HG03457 (cell line): ENCODE results near the gene FBN1.

Source experiments
- ATAC-seq: cut with Tn5 transposase; IDR thresholded peaks from one replicate; pipeline ENCODE4 v1.9.1; 2021; ENCODE audit warnings: moderate number of reproducible peaks; ENCODE audit not compliant: unreplicated experiment

FBN1 gene

DNA sequence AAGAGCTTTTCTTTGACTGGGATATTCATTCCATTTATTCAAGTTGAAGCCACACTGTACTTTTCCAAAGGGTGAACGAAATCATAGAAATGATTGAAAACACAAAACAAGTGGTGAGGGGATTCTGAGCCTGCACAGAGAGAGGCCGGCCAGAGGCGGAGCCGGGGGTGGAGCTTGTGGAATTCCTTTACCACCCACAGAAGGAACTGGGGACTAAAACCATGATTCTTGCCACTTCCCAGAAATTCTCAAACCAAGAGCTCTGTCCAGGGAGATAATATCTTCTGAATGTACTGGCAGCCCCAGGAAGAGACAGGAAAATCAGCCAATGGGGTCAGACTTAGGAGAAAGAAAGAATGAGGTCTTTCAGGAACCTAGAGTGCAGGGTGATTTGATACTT is 20.8 kb downstream of the FBN1 start:
- no peak for ATAC-seq

DNA sequence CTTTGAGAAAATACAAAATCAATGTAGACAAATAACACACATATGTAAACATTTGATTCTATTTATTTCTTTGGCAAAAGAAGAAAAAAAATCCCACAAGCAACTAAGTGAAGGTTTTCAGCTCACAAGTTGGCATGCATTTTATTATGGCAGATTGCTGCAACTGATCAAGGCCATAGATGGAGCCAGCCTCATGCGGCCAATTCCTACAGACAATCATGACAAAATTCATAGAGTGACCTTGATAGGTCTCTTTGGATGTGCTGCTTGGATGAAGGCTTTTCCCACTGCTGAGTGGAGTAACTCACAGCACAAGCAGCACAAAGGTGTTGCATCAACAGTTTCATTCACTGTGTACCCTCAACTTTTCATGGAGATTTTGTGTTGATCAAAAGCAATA is 22.1 kb downstream of the FBN1 start:
- ATAC-seq = no peak

DNA sequence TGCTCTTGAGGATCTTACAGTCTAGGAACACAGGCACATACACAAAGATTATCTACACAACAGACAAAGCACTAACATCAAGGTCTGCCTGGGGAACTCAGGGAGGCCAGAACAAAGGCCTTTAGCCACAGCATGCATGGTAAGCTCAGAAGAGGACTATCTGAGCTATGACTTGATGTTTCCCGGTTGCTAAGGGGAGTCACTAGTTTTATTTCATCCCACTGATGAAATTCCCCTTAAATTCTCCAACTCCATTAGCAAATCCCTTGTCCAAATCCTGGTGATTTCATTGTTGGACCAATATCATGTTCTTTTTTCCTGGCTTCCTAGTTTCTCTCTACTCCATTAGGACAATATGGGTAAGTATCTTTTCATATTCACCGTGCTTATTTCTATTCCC is 23.3 kb downstream of the FBN1 start:
- no peak for ATAC-seq

DNA sequence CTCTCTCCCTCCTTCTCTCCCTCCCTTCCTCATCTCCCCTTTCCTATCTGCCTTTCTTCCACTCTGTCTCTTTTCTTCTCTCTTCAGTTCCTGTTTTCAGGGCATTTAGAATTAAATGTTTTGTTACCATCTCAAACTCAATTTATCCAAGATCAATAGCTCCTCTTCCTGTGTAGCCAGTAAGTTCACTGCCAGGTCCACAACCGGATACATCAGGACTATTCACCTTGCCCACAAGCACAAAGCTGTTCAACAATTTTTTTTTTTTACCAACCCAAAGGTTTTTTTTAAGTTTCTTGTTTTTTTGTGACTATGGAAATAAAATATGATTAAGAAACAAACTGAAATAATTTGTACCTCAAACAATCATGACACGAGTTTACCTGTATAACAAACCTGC is 26.1 kb downstream of the FBN1 start:
- no peak for ATAC-seq

DNA sequence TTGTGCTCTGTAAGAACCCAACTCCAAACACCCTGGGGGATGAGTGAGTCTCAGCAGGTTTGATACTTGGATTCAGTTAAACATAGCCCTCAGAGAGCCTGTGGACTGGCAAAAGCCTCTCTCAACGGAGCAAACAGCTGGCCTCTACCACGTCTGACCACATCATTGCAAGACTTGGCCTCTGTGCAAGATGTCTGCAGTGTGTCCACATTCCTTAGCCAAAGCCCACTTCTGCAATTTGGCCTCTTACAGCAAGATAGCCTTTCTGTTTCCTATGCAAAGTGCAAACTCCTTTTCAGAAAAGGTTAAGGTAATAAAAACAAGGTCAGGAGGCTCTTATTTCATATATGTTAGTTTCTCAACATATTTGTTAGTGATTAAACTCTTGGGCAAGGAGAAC is 27.9 kb downstream of the FBN1 start:
- ATAC-seq = no peak

DNA sequence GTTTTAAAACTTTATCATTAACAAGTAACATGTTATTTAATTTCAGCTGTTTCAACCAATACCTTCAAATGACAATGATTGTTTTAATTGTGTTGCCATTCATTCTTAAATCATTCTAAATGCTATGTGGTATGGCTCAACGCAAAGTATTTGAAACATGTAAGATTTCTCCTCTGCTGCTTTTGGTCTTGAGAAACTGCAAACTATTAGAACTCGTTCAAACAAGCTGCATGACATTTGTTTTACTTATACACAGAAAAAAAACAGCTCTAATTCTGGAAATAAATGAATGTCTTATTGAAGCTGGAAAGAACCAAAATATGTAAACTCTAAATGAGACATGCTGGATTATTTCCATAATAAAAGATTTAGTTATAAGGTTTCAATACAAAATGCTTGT is 29.3 kb downstream of the FBN1 start:
- no peak for ATAC-seq

DNA sequence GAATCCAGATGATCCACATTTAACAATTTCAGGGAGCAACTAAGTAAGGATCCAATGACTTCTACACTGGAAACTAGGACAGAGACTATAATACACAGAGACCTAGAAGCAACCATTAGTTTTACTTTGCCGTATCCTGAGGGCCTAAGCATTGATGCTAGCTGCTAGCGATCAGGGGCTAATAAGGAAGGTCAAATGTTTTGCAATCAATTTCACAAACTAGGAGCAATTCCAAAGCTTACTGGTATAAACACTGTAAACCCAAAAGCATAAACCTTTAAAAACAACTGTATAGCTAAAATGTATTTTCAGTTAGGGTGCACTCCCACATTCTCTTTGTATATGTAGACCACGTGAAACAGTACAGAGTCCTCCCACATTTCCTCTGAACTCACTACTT is 31.5 kb downstream of the FBN1 start:
- ATAC-seq = no peak

DNA sequence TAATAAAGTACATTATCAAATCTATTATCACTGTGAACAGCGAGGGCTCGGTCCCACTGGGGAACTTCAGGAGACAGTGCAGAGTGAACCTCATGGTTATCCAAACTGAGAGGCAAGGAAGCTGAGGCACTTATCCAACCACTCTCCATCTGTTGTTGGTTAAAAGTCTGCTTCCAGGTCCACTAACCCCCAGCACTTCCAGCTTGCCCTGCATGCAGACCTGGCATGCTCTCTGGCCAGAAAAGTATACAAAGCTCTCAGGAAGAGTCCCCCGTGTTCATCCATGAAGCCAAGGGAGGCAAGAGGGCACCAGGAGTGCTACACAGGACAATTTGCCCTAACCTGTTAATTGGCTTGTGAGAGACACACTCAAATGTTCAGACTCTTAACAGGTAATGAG is 36.0 kb downstream of the FBN1 start:
- ATAC-seq = no peak

DNA sequence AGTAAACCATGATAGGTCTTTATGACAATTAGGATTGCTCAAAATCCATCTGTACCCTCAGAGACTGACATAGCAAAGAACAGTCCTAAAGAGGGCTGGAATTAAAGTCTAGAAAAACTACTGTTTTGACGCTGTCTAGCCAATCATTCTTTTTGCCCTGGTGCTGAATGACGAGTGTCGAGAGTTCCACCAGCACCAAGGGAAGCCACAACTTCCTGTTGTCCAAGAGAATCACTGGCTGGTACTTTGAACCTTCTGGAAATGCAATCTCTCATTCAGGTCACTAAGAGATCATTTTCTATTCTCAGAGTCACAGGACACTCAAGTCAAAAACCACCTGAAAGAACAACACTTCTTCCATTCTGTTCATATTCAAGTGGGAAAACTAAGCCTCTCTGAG is 37.7 kb downstream of the FBN1 start:
- no peak for ATAC-seq

DNA sequence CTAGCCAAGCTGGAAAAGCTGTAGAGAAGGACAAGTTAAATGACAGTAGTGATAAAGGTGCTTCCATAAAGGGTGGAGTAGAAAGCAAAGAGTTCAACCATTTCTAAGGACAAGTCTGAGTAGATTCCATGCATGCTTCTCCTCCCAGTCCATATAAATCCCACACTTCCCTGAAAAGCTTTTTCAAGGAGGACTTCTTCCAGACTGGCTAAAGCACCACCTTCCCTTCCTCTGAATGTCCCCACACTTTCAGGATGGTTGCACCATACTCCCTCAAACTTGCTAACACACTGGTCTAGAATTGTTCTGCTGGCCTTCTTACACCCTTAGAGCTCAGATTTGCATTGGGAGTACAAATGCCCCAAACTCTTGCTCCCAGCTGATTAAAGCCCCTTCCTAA is 40.9 kb downstream of the FBN1 start:
- no peak for ATAC-seq

DNA sequence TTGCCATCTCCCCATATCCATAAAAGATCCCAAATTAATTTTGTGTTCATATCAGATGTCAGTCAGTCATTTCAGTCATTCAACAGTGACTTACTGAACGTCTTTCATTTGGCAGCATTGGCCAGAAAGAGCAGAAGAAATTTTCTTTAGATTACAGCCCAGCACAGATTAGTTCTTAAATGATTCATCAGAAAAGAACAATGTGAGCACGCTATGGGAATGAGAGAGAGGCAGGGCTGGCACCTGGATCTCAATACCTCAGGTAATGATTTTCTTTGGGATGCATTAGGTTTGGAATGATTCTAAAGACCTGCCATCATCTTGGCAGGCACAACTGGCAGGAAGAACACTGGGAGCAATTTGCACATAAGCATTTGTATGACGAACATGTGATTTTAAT is 41.6 kb downstream of the FBN1 start:
- no peak for ATAC-seq

DNA sequence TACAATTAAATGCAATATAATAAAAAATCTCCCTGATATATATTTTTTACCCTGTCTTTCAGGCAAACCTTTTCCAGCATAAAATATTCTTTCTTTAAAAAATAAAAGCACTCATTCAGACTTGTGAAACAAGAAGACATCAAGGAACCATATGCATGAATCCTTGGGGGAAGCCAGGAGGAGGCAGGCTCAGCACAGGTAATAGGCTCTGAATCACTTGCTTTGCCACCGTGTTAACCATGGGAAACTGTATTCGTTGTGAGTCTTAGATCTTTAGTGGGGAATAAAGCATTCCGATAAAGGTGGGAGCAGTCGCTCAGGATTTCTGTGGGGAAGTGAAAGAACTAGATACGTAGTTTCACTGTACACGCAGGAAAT is 42.4 kb downstream of the FBN1 start:
- no peak for ATAC-seq

DNA sequence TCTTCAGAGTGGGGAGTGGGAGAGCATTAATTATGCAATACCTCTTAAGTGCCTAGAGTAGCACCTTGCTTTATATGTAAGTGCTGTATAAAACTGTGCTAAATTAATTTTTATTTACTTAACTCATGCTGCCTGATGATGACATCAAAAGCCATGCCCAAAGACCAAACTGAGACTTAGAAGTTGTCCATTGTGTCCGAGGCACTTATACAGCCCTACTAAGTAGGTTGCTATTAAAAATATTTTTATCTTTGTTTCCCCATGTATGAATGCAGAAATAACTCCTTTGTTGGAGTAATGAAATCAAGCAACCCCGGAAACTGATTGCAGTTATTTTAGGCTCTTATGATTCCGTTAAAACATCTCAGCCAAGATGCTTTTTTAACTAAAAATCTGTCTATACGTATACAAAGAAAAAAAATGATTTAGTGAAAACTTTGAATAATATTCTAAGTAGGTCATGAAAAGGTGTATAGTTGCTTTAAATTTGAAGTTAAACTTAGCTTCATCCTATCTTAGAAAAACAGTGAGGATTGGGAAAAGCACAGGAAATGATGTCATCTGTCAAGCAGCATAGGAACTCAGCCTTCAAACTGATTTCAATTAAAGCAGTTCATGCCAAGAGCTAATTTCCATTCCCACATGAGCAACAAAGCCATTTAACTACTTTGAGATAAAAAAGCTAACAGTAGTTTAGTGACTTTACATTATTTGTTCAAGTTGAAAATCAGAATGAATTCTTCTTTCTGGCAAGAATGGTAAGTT is 43.0 kb downstream of the FBN1 start:
- no peak for ATAC-seq

DNA sequence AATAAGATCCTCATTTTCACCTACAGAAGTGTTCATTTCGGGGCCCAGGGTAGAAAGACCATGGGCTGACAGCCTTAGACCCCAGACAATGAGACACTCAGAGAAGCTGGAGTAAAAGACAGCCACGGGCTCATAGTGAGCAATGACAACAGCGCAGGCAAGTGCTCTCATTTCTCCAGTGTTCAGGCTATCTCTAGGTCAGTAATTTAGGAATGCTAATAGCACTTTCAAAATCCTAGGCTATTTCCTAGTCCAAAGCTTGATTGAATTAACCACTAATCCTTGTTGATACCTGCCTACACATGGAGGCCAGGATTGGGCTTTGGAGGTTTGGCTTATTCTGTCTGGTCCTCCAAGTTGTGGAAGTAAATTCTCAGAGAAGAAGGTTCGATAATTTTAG is 44.4 kb downstream of the FBN1 start:
- ATAC-seq = no peak

DNA sequence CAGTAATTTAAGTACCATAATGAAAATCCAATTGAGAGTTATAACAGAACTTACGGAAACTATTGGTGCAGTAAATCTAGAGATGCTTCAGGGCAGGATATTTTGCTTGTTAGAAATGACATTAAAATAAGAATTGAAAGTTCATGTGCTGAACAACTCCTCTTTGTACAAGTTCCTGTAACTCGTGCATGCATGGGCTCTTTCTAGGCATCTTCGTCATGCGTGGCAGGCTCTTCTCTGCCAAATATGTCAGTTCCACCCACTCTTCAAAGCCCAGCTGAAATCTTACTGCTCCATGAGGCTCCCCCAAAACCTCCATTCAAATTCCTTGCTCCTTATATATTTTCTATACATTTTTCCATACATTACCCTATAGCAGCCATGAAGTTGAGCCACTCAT is 48.7 kb downstream of the FBN1 start:
- ATAC-seq = no peak

DNA sequence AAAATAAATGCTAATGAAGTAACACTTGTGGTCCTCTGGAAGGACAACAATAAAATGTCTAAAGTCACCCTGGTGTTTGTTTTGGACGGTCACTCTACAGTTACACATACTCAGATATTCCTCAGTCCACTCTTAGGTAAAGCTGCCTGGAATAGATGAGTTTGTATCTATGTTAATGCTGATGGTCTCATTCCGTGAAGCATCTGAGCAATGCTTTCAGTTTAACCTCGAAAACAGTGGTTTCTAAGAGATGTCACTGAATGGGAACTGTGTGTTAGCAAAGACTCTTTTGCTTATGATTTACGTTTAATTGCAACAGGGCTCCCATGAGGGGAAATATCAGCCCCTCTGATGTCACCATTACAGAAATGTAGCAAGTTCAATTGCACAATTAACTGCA is 49.1 kb downstream of the FBN1 start:
- no peak for ATAC-seq

DNA sequence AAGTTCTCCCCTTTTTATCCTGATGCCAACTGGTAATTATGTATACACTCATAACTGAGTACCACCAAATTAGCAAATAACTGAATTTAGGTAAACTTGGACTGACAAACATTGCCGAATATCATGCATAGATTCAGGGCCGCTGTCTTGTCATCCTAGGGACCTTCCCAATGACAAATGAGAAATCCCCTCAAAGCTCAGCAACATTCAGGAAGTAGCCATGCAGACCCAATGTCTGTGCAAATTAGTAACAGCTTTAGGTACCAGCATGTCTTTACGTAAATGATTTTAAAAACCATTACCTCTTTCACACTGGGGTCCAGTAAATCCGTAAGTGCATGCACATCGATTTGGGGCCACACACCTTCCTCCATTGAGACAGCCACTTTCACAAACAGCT is 49.5 kb downstream of the FBN1 start:
- no peak for ATAC-seq

DNA sequence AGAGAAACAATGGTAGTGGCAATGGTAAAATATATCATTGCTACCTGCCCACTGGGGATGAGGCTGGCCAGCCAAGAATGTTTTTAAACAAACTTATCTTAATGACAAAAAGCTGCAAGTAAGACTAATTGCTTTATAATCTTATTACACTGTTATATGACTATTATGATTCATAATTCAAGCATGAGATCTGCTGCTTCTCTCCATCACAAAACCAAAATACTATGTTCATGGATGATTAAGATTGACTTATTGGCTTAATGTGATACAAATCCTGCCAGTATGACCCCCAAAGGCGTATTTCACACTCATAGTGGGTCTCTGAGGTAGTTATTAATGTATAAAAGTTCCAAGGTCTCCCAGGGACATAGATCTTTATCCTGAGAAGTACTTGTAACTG is 52.6 kb downstream of the FBN1 start:
- ATAC-seq = no peak

DNA sequence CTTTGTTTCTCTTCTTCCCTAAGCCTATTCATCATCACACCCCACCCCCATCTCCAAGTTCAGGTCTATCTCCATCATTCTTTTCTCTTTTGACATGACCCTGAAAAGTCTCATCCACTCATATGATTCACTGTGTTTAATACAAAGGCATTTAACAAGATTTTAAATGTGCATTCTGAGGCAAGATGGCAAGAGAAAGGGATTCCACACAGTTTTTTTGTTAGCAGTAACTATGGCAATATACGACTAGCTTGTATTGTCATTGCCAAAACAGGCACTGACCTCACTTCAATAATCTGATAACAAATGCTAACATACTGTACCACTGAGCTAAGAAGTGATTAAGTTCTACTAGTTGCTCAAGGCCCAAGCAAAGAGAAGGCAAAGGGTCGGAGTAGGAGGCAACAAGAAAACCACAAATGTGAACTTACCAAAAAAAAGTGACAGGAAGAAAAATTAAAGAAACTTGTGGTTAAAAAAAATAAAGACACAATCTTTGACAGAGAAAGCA is 53.2 kb downstream of the FBN1 start:
- no peak for ATAC-seq

DNA sequence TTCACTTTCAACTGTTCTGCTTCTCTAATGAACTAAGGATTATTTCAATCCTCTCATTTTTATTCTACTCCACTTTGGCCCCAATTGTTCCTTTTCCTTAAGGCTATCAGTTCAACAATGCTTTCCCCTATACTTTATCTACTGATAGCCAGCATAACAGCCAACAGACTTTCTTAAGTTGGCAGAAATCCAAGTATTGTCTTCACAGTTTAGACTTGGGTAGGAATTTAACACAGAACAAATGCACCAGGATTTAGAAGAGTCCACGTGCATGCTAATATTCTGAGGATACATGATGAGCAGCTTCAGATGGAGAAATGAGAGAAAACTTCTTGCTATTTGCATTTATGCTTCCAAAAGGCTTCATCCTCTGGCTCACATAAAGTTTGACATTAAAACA is 54.8 kb downstream of the FBN1 start:
- no peak for ATAC-seq

DNA sequence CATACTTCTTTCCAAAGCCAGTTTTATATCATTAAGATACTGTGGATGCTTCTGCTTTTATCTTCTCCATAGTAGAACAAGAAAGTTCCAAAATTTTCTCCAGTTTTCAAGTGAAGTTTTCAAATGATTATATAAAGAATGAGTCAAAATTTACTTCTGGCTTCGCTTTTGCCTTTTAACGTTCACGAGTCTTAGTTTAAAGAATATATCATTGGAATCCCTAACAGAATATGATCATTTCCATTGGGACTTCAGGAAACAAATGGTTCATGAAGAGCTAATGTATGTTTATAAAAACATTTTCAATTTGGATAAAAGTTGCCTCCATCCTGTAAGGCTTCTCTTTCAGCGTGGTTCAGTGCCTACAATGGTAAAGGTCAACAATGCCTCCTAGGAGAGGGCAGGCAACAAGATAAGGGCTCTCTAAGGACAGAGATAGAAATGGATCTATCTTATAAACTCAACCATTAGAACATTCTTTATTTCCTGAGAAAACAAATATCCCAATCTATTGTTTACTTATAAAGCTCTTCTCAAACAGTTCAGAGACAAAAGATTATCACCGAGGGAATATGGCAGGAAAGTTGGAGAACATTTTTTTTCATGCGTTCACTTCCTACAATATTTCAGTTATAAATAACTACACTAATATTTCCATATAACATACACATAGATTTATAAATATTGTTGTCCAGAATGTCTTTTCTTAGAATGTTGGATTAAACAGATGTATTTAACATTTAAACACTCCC is 60.5 kb downstream of the FBN1 start:
- ATAC-seq = no peak

DNA sequence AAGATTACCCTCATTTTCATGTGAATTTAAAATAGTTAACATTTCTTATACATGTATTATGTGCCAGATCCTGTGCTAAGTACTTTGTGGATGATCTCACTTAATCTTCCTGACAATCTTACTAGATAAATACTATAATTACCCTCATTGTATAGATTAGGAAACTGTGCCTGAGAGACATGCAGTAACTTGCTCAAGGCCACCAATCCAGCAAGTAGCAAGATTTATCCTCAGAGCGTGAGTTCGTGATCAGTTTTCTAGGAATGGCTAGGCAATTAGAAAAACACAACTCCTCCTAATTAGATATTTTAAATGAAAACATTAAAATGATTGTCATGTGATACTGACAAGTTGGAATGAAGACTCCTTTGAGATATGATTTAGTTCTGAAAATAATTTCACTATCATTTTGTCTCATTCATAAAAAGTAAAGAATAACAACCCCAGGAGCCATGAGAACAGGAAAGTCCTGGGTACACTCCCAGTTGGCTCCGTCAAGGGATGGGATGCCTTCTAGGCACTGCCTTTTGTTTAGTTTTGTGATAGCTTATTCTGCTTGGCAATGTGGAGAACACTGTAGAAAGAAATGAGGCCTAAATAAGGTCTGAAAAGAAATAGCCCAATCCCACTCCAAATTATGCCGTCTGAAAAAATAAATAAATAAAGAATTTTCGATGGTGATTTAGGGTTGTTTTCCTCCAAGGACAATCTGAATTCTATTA is 61.3 kb downstream of the FBN1 start:
- no peak for ATAC-seq
